CD14-positive monocyte (primary cell): Measurements from ENCODE around the gene SPSB4. TPM values are rescaled to one million over a fixed set of nuclear protein-coding genes. Genes with fewer than 3 reads are reported as not detected.

Source experiments
- DNase-seq, 3 donors: peaks; one replicate each; pipeline ENCODE4 v3.0.0-alpha.2; 2011 to 2022
- H2AFZ ChIP-seq: 2 replicates; pipeline ENCODE4 v1.6.0; 2012; ENCODE audit warnings: mild to moderate bottlenecking, low read depth, low read length, inconsistent platforms; ENCODE audit not compliant: insufficient read depth, poor library complexity, severe bottlenecking
- H3K27ac ChIP-seq, 2 donors: 1 replicate in 1 of 2; 2 replicates in 1 of 2; pipeline ENCODE4 v1.5.1; 2012 to 2013; ENCODE audit warnings: low read length in 2 of 2, control low read depth in 1 of 2, inconsistent platforms in 1 of 2, low read depth in 1 of 2, mild to moderate bottlenecking in 1 of 2
- H3K27me3 ChIP-seq, 2 donors: one replicate each; pipeline versions ENCODE4 v1.6.0 to v1.6.1; 2011 to 2013; ENCODE audit warnings: low read length in 2 of 2; ENCODE audit not compliant: control insufficient read depth in 2 of 2, insufficient read depth in 2 of 2
- H3K36me3 ChIP-seq, 2 donors: replicated peaks in 1 of 2; 1 replicate in 1 of 2; 2 replicates in 1 of 2; pipeline versions ENCODE4 v1.5.1 to v1.6.1; 2012 to 2013; ENCODE audit warnings: low read length in 2 of 2, control low read depth in 1 of 2, inconsistent platforms in 1 of 2, mild to moderate bottlenecking in 1 of 2; ENCODE audit not compliant: insufficient read depth in 2 of 2, control insufficient read depth in 1 of 2
- H3K4me1 ChIP-seq, 2 donors: 1 replicate in 1 of 2; 2 replicates in 1 of 2; pipeline versions ENCODE4 v1.5.1 to v1.6.1; 2012 to 2013; ENCODE audit warnings: low read length in 2 of 2, control low read depth in 1 of 2, inconsistent platforms in 1 of 2, mild to moderate bottlenecking in 1 of 2, moderate library complexity in 1 of 2; ENCODE audit not compliant: insufficient read depth in 2 of 2, control insufficient read depth in 1 of 2
- H3K4me2 ChIP-seq: replicated peaks from 2 replicates; pipeline ENCODE3; 2012; ENCODE audit warnings: low read length, moderate library complexity, mild to moderate bottlenecking; ENCODE audit not compliant: poor library complexity, severe bottlenecking; ENCODE audit errors: extremely low read depth
- H3K4me3 ChIP-seq, 3 experiments: fragments of 200-600 bp in 1 of 3; sonication (generic) in 1 of 3; replicated peaks in 1 of 3; 1 replicate in 2 of 3; 2 replicates in 1 of 3; pipeline ENCODE4 v1.5.1; 2011 to 2013; ENCODE audit warnings: low read length in 3 of 3, mild to moderate bottlenecking in 3 of 3, control low read depth in 2 of 3, low read depth in 2 of 3, inconsistent platforms in 1 of 3, moderate library complexity in 1 of 3
- H3K79me2 ChIP-seq: 2 replicates; pipeline ENCODE4 v1.6.0; 2012; ENCODE audit warnings: mild to moderate bottlenecking, control low read depth, inconsistent platforms, low read length, moderate library complexity; ENCODE audit not compliant: insufficient read depth
- H3K9ac ChIP-seq: 2 replicates; pipeline ENCODE4 v1.6.0; 2017; ENCODE audit warnings: low read length, mild to moderate bottlenecking; ENCODE audit not compliant: insufficient read depth, poor library complexity, severe bottlenecking
- H3K9me3 ChIP-seq, 2 donors: replicated peaks in 1 of 2; 1 replicate in 1 of 2; 2 replicates in 1 of 2; pipeline versions ENCODE4 v1.5.1 to v1.6.1; 2012 to 2013; ENCODE audit warnings: low read length in 2 of 2, control low read depth in 1 of 2; ENCODE audit not compliant: control insufficient read depth in 1 of 2, insufficient read depth in 1 of 2
- H4K20me1 ChIP-seq: 2 replicates; pipeline ENCODE4 v1.6.0; 2012; ENCODE audit warnings: mild to moderate bottlenecking, low read length, control low read depth, moderate library complexity; ENCODE audit not compliant: insufficient read depth
- H3K27ac Mint-ChIP-seq, 7 donors: one replicate each; pipeline ENCODE4 v1.8.0; 2020; ENCODE audit warnings: mild to moderate bottlenecking in 7 of 7, mixed read lengths in 7 of 7, moderate library complexity in 6 of 7, inconsistent platforms in 2 of 7
- H3K27me3 Mint-ChIP-seq, 3 donors: one replicate each; pipeline ENCODE4 v1.8.0; 2021 to 2022; ENCODE audit warnings: low read depth in 3 of 3, mild to moderate bottlenecking in 3 of 3, mixed read lengths in 3 of 3, moderate library complexity in 3 of 3, inconsistent platforms in 1 of 3
- H3K36me3 Mint-ChIP-seq, 2 donors: one replicate each; pipeline ENCODE4 v1.8.0; 2020; ENCODE audit warnings: mixed read lengths in 2 of 2, inconsistent platforms in 1 of 2, mild to moderate bottlenecking in 1 of 2
- H3K4me1 Mint-ChIP-seq: one replicate; pipeline ENCODE4 v1.8.0; 2020; ENCODE audit warnings: mild to moderate bottlenecking, mixed read lengths
- H3K4me3 Mint-ChIP-seq, 2 donors: one replicate each; pipeline ENCODE4 v1.8.0; 2020; ENCODE audit warnings: mild to moderate bottlenecking in 2 of 2, mixed read lengths in 2 of 2, moderate library complexity in 1 of 2
- H3K9me3 Mint-ChIP-seq, 7 donors: one replicate each; pipeline ENCODE4 v1.8.0; 2020 to 2022; ENCODE audit warnings: mixed read lengths in 7 of 7, mild to moderate bottlenecking in 6 of 7, moderate library complexity in 6 of 7, inconsistent platforms in 2 of 7
- WGBS: methylation state at CpG from one replicate; pipeline ENCODE4 v1.1.5; 2013; ENCODE audit warnings: missing lambda C conversion rate; ENCODE audit not compliant: insufficient coverage; 5-methylcytosine and 5-hydroxymethylcytosine counted together
- intact Hi-C, 2 donors: fragments of 100-400 bp; cut with micrococcal nuclease; formaldehyde crosslinking; loops; one replicate each; pipeline versions ENCODE4 v1.15.0 to v1.15.1; 2023
- polyA plus RNA-seq, 3 donors: library from polyadenylated mRNA; depleted of rRNA in 1 of 3; unstranded in 2 of 3; stranded (reverse) in 1 of 3; fragments of 300-500 nt in 2 of 3; fragments of >200 nt in 1 of 3; fragmentation: Illumina TruSeq in 2 of 3; gene quantifications; 1 replicate in 2 of 3; 2 replicates in 1 of 3; pipeline ENCODE4 v1.2.3, GENCODE V29; 2012 to 2021
- TF ChIP-seq, protein P1 (sequence below): fragments of 200-600 bp; IDR thresholded peaks from one replicate; pipeline ENCODE4 v1.8.0; 2022; ENCODE audit warnings: antibody characterized with exemption, mild to moderate bottlenecking

The SPSB4 gene
- polyA plus RNA-seq, 3 donors = not detected

DNA sequence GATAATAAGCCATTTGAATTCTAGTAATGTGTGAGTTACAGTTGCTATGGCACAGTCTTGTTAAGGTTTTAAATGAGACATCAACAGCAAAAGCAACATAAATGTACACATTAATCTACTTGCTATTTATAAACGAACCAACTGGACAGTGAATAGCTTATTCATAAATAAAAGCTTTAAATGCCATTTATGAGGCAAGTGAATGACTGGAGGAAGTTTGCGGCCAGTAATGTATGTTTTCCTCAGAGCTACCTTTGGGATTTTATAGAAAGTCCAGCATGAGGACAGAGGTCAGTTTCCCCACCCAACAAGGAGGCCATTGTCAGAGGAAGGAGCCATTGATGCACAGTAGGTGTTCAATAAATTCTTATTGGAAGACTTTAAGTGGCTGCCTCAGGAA, 132.5 kb downstream of the SPSB4 start:
- no peak for DNase-seq
- H3K27me3 Mint-ChIP-seq = peaks cover 0 to 5% (median 2%) of the 10 kb centered on the region in 3 donors
- no peak overlapping the region for H3K27ac Mint-ChIP-seq
- no peaks in the 10 kb centered on the region for H3K79me2 ChIP-seq
- H2AFZ ChIP-seq = no peak overlapping the region
- H3K9me3 ChIP-seq = no peaks in the 10 kb centered on the region
- no peaks in the 10 kb centered on the region for H3K36me3 Mint-ChIP-seq
- no peaks in the 10 kb centered on the region for H4K20me1 ChIP-seq
- no peak overlapping the region for H3K4me3 Mint-ChIP-seq
- TF ChIP-seq, protein P1, sequence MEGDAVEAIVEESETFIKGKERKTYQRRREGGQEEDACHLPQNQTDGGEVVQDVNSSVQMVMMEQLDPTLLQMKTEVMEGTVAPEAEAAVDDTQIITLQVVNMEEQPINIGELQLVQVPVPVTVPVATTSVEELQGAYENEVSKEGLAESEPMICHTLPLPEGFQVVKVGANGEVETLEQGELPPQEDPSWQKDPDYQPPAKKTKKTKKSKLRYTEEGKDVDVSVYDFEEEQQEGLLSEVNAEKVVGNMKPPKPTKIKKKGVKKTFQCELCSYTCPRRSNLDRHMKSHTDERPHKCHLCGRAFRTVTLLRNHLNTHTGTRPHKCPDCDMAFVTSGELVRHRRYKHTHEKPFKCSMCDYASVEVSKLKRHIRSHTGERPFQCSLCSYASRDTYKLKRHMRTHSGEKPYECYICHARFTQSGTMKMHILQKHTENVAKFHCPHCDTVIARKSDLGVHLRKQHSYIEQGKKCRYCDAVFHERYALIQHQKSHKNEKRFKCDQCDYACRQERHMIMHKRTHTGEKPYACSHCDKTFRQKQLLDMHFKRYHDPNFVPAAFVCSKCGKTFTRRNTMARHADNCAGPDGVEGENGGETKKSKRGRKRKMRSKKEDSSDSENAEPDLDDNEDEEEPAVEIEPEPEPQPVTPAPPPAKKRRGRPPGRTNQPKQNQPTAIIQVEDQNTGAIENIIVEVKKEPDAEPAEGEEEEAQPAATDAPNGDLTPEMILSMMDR = no peak
- intact Hi-C loops = loop anchor here in 1 of 2 donors (10.0 kb wide), 1 partner anchor 289 kb away; no protein-coding TSS in a partner anchor
- no peaks in the 10 kb centered on the region for H3K36me3 ChIP-seq
- no peaks in the 10 kb centered on the region for H3K4me1 ChIP-seq
- WGBS = no CpG with 5 or more reads among the region's 2 CpGs
- peaks cover 0 to 12% (median 7%) of the 10 kb centered on the region in 7 donors for H3K9me3 Mint-ChIP-seq
- H3K4me1 Mint-ChIP-seq = no peaks in the 10 kb centered on the region
- no peak overlapping the region for H3K4me2 ChIP-seq
- no peak overlapping the region for H3K27ac ChIP-seq
- no peak overlapping the region for H3K9ac ChIP-seq
- no peaks in the 10 kb centered on the region for H3K27me3 ChIP-seq
- H3K4me3 ChIP-seq = no peak overlapping the region

DNA sequence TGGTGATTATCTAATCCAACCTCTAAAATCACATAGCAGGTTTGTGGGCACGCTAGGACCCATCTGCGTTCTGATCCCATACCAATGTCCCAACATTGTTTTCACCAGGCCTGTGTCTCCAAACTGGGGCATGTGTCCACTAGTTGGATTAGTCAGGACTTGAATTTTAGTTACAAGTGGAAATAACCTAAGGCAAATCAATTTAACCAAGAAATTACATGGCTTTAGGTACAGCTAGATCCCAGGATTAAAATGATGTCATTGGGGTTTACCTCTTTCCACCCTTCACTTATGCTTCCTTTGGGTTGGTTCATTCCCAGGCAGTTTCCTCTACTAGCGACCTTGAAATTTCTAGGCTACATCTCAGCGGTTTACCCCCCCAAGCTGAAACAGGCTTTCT, 133.3 kb downstream of the SPSB4 start:
- H3K4me1 Mint-ChIP-seq = no peaks in the 10 kb centered on the region
- intact Hi-C loops = loop anchor here in 1 of 2 donors (10.0 kb wide), 1 partner anchor 290 kb away; no protein-coding TSS in a partner anchor

More for the DNA sequence above, 133.3 kb downstream of the SPSB4 start:
- TF ChIP-seq, protein P1 = no peak
- DNase-seq = no peak
- Mint-ChIP-seq H3K36me3 (no peaks in the 10 kb centered on the region), H3K27me3 (peaks cover 0 to 5% (median 2%) of the 10 kb centered on the region in 3 donors), H3K27ac (no peak overlapping the region), H3K4me3 (no peak overlapping the region), H3K9me3 (peaks cover 0 to 10% (median 5%) of the 10 kb centered on the region in 7 donors)
- Histone ChIP-seq H3K9me3 (no peaks in the 10 kb centered on the region), H3K4me1 (no peaks in the 10 kb centered on the region), H3K4me3 (no peak overlapping the region), H4K20me1 (no peaks in the 10 kb centered on the region), H2AFZ (no peak overlapping the region), H3K9ac (no peak overlapping the region), H3K27ac (no peak overlapping the region), H3K36me3 (no peaks in the 10 kb centered on the region), H3K27me3 (no peaks in the 10 kb centered on the region), H3K79me2 (no peaks in the 10 kb centered on the region), H3K4me2 (no peak overlapping the region)
- 86% methylated on average over 2 of the region's 4 CpGs for WGBS
